GM21526 (cell line): ENCODE measurements around the gene MCRIP2.

Experiments
- ATAC-seq: cut with Tn5 transposase; IDR thresholded peaks from one replicate; pipeline ENCODE4 v1.9.1; 2021; ENCODE audit warnings: moderate library complexity; ENCODE audit not compliant: unreplicated experiment, low FRiP score

MCRIP2 gene

DNA sequence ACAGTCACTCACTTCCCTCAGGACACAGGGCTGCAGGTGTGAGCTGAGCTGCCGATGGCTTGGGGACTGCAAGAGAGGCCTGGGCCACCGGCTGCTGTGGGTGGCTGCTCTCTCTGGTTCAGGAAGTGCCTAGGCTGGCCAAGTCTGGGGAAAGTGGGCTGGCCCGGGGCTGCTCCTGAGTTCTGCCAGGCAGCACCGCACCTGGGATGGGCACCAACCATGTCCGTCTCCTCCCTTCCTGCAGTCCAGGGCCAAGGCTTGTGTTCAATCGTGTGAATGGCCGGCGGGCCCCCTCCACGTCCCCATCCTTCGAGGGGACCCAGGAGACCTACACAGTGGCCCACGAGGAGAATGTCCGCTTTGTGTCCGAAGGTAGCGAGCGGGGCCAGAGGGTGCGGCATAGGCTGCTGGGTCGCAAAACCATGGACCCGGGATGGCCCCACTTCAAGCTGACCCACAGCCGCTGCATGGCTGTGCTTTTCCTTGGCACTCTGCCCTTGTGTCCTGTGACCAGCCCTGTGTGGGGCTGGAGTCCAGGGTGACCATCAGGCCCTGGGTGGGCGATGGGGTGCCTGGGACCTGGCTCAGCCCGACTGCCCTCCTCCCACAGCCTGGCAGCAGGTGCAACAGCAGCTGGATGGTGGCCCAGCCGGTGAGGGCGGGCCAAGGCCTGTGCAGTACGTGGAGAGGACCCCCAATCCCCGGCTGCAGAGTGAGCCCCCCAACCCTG, 5.7 kb downstream of the MCRIP2 start:
- no peak for ATAC-seq

DNA sequence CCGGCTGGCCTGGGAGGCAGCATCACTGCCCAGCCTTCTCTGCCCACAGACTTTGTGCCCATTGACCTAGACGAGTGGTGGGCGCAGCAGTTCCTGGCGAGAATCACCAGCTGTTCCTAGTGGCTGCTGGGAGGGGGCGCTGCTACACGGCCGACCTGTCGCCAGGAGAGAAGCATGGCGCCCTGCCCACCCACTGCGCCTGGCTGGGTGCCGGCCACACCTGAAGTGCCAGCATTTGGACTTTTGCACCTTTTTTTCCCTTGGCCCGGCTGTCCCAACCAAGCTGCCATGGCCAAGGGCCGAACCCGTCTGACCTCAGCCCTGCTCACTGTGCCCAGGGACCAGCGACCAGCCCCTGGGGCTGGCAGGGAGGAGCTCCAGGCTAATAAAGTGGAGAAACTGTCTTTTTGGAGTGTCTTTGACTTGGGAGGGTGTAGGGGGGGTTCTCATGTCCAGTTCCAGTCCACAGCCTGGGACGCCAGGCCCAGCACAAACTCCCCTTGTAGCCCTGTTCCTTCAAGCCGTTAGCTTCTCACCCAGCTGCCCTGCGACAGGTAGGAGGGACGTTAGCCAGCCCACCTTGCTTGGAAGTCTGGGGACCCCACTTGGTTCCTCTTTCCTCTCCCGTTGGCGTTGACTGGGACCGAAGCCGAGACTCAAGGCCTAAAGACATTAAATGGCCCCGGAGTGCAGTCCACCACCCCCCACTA, 6.6 kb downstream of the MCRIP2 start:
- no peak for ATAC-seq

DNA sequence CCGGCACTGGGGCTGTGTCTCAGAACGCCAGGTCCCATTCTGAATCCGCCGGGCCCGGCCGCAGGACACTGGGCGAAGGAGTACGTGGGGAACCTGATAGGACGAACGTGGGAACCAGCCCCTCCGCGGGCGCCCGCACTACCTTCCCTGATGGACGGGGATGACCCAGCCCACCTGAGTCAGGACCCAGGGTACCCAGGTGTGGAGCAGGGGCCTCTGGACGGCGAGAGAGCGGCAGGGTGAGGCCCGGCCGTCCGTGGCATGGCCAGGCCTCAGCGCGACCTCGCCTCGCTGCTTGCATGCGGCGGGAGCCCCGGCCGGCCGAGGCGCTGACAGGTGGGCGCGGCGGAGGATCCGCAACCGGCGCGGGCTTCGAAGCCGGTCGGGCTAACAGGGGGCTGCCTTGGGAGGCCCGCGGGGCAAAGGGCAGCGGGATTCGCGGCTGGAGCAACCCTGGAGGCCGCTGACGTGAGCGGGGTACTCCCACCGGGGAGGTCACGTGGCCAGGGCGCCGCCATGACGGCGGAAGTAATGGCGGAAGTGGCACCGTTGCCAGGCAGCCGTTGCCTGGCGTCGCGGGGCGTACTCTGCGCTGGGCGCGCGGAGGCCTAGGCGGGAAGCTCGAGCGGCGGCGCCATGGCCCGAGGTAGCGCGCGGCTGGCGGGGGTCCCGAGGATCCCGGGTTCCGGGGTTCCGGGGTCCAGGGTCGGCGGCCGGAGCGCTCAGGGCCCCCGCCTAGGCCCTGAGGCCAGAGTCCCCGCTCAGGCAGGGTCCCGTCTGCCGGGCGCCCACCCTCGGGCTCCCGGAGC, 7.4 kb downstream of the MCRIP2 start, which contains the start of gene WDR90:
TSS of gene WDR90 (plus strand) at position 585 of the 809 bp plus-strand sequence. CDS start at position 637, 52 bp downstream.
- ATAC-seq: peak; percentile 52

DNA sequence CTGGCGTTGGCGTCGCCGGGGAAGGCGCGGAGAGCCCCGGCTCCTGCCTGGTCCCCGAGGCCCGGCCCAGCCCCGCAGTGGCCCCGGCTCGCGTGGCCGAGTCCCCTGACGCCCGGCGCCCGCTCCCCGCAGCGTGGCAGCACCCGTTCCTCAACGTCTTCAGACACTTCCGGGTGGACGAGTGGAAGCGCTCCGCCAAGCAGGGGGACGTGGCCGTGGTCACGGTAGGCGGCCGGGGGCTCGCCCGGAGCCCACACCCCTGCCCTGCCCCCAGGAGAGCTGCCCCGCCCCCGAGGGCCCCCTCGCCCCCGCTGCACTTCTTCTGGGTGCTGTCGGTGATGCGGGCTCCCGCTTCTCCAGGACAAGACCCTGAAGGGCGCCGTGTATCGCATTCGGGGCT, 8.0 kb downstream of the MCRIP2 start:
- no peak for ATAC-seq

DNA sequence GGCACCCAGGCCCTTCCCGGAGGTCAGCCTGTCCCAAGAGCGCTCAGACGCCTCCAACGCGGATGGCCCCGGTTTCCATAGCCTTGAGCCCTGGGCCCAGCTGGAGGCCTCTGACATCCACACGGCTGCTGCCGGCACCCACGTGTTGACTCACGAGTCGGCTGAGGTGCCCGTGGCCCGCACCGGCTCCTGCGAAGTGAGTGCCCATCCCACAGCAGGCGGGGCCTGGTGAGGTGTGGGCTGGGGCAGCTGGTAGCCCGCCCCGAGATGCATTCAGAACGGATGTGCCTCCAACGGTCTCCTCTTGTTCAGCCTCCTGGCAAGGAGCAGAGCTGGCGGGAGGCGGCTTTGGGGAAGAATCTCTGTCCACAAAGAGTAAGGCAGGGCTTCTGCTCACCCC, 10.2 kb downstream of the MCRIP2 start:
- ATAC-seq: no peak

- no peak for ATAC-seq
Measured at GRCh38 chr16:652454-653305, 11.1 kb downstream of the MCRIP2 start.

DNA sequence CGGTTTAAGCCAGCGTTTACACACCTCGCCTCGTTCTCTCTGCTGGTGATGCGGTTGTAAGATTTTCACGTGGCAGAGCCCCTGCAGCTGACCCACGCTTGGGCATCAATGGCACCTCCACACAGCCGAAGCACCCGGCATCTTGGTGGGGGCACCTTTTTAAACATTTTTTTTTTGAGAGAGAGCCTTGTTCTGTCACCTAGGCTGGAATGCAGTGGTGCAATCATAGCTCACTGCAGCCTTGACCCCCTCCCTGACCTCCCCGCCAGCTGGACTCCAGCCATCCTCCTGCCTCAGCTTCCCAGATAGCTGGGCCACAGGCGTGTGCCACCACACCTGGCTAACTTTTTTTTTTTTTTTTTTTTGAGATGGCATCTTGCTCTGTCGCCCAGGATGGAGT, 12.4 kb downstream of the MCRIP2 start:
- no peak for ATAC-seq

GRCh38 chr16:657487-657886, 15.9 kb downstream of the MCRIP2 start:
- no peak for ATAC-seq

DNA sequence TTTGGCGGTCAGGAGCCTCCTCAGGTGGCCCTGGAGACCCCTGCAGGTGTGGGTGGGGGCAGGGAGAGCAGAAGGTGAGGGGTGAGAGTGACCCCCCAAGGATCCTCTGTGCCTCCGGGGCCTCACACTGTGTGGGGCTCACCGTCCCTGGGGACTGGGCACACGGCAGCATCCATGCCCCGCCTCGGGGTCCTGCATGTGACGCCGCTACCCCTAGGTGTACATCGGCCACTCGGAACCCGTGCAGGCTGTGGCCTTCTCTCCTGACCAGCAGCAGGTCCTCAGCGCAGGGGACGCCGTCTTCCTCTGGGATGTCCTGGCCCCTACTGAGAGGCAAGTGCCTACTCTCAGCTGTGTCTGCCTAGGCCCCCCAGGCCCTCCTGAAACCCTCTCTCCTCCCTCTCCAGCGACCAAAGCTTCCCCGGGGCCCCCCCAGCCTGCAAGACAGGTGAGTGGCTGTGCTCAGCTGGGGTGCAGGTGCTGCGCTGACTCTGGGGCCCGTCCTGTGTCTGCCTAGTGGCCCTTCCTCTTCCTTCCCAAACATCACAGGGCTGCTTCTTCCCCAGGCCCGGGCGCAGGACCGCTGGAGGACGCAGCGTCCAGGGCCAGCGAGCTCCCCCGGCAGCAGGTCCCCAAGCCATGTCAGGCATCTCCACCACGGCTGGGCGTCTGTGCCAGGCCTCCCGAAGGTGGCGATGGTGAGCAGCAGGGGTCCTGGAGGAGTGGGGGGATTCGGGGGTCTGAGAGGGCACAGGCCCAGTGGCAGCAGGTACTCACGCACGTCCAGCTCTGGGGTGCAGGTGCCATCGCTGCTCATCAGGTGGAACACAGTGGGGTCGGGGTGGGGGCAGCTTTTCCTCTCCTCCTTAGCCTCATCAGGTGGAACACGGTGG, 17.3 kb downstream of the MCRIP2 start:
- no peak for ATAC-seq

DNA sequence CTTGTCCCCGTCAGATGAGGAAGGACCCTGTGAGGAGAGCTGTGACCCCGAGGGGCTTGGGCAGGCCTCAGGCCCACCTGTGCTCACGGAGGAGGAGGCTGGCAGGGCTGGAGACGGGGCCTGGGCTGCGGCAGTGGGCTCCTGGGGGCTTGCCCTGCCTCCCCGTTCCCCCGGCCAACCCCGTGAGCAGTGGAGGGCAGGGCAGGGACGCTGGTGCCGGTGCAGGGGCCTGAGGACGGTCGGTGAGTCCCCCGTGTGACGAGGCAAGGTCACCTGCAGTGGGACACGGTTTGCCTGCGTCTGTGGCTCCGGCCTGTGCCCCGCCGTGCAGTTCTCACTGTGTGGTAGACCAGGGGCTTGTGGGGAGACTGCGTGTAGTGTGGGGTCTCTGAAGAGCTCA, 18.0 kb downstream of the MCRIP2 start:
- no peak for ATAC-seq

DNA sequence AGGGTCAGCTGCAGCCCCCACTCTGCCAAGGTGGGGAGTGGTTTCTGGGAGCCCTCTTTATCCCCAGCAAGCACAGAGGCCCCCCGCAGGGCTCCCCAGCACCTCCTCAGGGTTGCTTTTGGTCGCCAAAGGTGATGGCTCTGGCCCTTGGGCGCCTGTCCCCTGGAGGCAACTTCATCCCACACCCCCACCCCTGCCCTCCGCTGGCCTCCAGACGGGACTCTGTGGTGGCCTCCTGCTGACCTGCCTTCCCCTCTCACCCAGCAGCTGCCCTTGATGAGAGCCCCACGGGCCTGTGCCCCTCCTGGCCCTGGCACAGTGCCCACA, 18.5 kb downstream of the MCRIP2 start:
- ATAC-seq: no peak

DNA sequence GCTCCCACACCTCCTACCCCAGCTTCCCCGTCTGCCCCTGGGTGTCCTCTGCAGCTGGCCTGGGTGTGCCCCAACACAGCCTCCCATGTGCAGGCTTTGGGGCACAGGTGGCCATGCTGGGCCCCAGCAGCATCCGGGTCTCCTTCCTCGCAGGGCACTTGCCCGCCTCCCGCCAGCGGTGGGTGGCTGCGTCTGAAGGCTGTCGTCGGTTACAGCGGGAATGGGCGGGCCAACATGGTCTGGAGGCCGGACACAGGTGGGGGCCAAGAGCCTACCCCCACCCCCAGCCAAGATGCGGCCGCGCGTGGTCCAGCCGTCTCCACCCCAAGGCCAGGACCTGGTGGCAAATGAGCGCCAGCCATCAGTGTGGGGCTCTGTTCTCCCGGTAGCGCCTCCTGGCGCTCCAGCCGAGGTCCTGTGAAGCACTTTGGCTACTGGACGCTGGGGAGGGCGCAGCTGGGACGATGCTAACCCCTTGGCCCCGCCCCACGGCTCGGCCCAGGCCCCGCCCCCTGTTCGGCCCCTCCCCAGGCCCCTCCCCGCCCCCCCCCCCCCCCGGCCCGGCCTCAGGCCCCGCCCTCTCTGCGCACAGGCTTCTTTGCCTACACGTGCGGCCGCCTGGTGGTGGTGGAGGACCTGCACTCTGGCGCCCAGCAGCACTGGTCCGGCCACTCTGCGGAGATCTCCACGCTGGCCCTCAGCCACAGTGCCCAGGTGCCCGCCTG, 19.0 kb downstream of the MCRIP2 start:
- peak; percentile 32 for ATAC-seq

DNA sequence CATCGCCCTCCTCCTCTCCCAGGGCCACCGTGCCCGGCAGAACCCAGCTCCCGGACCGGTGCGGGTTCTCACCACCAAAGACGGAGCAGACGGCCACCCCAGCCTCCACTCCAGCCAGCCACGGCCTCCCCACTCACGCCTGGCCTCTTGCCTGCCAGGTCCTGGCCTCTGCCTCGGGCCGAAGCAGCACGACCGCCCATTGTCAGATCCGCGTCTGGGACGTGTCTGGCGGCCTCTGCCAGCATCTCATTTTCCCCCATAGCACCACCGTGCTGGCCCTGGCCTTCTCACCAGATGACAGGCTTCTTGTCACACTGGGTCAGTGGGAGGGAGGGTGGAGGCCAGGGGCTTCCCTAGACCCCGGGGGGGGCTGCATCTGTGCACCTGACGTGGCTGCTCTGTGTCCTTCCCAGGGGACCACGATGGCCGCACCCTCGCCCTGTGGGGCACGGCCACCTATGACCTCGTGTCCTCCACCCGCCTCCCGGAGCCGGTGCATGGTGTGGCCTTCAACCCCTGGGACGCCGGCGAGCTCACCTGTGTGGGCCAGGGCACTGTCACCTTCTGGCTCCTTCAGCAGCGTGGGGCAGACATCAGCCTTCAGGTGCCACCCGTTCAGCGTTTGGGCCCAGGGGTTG, 19.7 kb downstream of the MCRIP2 start:
- no peak for ATAC-seq

- no peak for ATAC-seq
Measured at GRCh38 chr16:662095-662494, 20.5 kb downstream of the MCRIP2 start.

DNA sequence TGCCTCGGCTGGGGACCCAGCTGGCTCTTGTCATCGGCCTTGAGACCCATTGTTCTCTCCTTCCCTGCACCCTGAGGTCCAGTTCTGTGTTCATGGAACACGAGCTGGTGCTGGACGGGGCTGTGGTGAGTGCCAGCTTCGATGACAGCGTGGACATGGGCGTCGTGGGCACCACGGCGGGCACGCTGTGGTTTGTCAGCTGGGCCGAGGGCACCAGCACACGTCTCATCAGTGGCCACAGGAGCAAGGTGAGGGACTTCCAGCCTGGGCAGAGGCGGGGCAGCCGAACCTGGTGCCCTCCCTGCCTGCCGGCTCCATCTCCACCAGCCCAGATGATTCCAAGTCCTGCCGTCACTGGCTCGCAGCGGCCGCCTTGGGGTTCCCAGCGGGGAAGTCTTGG, 21.0 kb downstream of the MCRIP2 start:
- ATAC-seq: no peak

- no peak for ATAC-seq
Measured at GRCh38 chr16:666572-666971, 24.9 kb downstream of the MCRIP2 start.

GRCh38 chr16:667113-667779, 25.6 kb downstream of the MCRIP2 start:
- ATAC-seq: no peak
